Measurements from ENCODE around the gene UCHL5. TPM values are rescaled to one million over a fixed set of nuclear protein-coding genes. Genes with fewer than 3 reads are reported as not detected.

Gene UCHL5
- total and polyA plus RNA-seq, 2 of the 13 experiments (the other 11 are each of a cell fraction or from before 2014, with no cell fraction given) = 18.2 to 44.1 TPM

DNA sequence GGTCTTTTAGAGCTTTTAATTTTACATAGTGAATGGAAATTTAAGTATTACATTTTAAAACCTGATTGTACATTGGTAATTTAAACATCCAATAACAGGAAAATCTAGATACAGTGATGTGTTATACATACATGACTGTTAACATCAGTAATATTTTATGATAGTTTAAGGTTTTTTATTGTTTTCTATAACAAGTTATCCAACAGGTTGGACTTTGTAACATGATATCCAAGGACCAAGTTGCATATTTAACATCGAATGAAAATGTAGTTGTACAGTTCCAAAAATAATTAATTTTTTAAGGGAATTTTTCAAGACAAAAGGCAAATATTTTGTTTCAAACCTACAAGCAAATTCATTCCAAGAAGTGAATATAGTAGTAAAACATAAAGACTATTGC is 31.7 kb upstream of the UCHL5 start:
- POLR2A ChIA-PET = no interaction called here
- H3K4me2 ChIP-seq (ENCODE audit: low read depth, low read length) = no peak overlapping the region
- WGBS (ENCODE audit: low lambda C conversion rate) = 97% methylated on average over 1 of the region's 1 CpG
- H3K9ac ChIP-seq (ENCODE audit: insufficient read depth, low read depth, low read length) = no peak overlapping the region
- H3K79me2 ChIP-seq (ENCODE audit: insufficient read depth, low read length) = no peaks in the 10 kb centered on the region
- no peaks in the 10 kb centered on the region for H3K9me3 ChIP-seq (ENCODE audit: low read length)
- no TSS peak for BruUV-seq (replicated peaks)
- H3K4me1 ChIP-seq (ENCODE audit: insufficient read depth, low read length) = no peaks in the 10 kb centered on the region
- ATAC-seq (no peak), FAIRE-seq (no peak), DNase-seq (ENCODE audit: low spot score) (no peak)
- CTCF ChIA-PET (ENCODE audit: low intra/inter-chr PET ratio, low total read pairs) = no interaction called here
- no peaks in the 10 kb centered on the region for H4K20me1 ChIP-seq (ENCODE audit: insufficient read depth, low read length)
- H3K36me3 ChIP-seq (replicated peaks in 1 of 2; ENCODE audit: control insufficient read depth in 1 of 2, insufficient read depth in 2 of 2, low read length in 2 of 2) = peaks cover 0 to 10% of the 10 kb centered on the region in 2 experiments; a peak in 2 of 5 replicates
- TF ChIP-seq TEAD3 (CRISPR knock-in tag; optimal IDR thresholded peaks at IDR 0.05; ENCODE audit: borderline replicate concordance) (no peak), TFE3 (CRISPR knock-in tag; IDR thresholded peaks at IDR 0.05) (no peak), FOXK2 (IDR thresholded peaks at IDR 0.05) (no peak), ZNF550 (CRISPR knock-in tag; IDR thresholded peaks at IDR 0.05; ENCODE audit: borderline replicate concordance) (no peak), ZNF614 (CRISPR knock-in tag; IDR thresholded peaks at IDR 0.05; ENCODE audit: borderline replicate concordance) (no peak), HOMEZ (CRISPR knock-in tag; IDR thresholded peaks at IDR 0.05; ENCODE audit: low read depth) (no peak), ZFY (CRISPR knock-in tag; IDR thresholded peaks at IDR 0.05) (no peak), ZNF775 (CRISPR knock-in tag; IDR thresholded peaks at IDR 0.05; ENCODE audit: borderline replicate concordance) (no peak), MTA3 (CRISPR knock-in tag; IDR thresholded peaks at IDR 0.05) (no peak), ZNF589 (CRISPR knock-in tag; conservative IDR thresholded peaks at IDR 0.05) (no peak), TRIM24 (CRISPR knock-in tag; IDR thresholded peaks at IDR 0.05) (no peak), ZBTB14 (CRISPR knock-in tag; IDR thresholded peaks at IDR 0.05) (no peak)
- intact Hi-C loops (cut with micrococcal nuclease; ENCODE audit: unreplicated experiment) (no loop called here), in situ Hi-C loops (cut with HindIII; ENCODE audit: extremely low pct_ligation_motif_present, low pct_unique_long_range_greater_than_20kb) (no loop called here)
- no peak overlapping the region for H2AFZ ChIP-seq (ENCODE audit: low read length)
- no peaks in the 10 kb centered on the region for H3K27me3 ChIP-seq (ENCODE audit: control insufficient read depth in 1 of 2, insufficient read depth in 2 of 2, low read length in 2 of 2)
- H3K4me3 ChIP-seq (replicated peaks in 1 of 3; ENCODE audit: insufficient read depth in 1 of 3, low read depth in 2 of 3, low read length in 3 of 3) = no peak overlapping the region
- H3K27ac ChIP-seq (ENCODE audit: extremely low read length, insufficient read depth, low read length) = no peak overlapping the region

All from HepG2 (cell line).